OCI-LY1 (cell line): Measurements from ENCODE around the gene HIC1.

ENCODE experiments used
- EZH2 ChIP-seq: fragments of 200-600 bp; sonication (generic), shearing (Covaris generic); IDR thresholded peaks from 2 replicates; pipeline ENCODE4 v1.8.0; 2017; ENCODE audit warnings: borderline replicate concordance, mixed run types, mild to moderate bottlenecking, antibody characterized with exemption, low read length, moderate library complexity, mixed read lengths
- TF ChIP-seq, protein P1 (sequence below): fragments of 200-600 bp; sonication (generic), shearing (Covaris generic); IDR thresholded peaks from 2 replicates; pipeline ENCODE4 v1.5.1; 2017; ENCODE audit warnings: mild to moderate bottlenecking, antibody characterized with exemption, low read length, moderate library complexity, mixed read lengths

DNA sequence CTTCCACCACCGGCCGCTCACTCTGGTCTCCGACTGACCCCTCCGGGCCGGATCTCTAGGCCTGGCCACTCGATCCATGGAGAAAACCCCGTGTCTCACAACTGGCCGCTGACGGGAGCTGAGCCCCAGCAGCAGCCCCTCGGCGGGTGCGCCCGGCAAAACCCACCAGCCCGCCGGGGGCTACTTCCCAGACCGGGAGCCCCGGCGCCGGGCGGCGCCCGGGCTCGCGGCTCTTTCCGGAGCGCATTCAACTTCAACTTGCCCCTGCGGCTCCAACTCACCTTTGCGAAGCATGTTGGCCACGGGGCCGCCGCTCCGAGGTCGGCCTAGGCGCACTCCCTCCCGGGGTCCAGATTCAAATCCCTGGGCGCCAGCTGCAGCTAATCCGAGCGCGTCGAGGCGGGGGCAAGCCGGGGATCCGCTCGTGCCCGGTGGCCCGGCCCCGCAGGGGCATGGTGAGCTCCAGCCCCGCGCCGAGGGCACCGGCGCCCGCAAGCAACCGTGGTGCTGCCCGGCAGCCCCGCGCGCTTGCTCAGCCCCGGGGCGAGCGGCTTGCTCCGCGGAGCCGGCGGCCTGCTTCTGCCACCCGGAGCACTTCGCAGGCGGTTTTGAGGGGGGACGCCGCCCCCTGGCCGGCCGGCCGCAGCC is 30.2 kb upstream of the HIC1 start:
- TF ChIP-seq, protein P1, sequence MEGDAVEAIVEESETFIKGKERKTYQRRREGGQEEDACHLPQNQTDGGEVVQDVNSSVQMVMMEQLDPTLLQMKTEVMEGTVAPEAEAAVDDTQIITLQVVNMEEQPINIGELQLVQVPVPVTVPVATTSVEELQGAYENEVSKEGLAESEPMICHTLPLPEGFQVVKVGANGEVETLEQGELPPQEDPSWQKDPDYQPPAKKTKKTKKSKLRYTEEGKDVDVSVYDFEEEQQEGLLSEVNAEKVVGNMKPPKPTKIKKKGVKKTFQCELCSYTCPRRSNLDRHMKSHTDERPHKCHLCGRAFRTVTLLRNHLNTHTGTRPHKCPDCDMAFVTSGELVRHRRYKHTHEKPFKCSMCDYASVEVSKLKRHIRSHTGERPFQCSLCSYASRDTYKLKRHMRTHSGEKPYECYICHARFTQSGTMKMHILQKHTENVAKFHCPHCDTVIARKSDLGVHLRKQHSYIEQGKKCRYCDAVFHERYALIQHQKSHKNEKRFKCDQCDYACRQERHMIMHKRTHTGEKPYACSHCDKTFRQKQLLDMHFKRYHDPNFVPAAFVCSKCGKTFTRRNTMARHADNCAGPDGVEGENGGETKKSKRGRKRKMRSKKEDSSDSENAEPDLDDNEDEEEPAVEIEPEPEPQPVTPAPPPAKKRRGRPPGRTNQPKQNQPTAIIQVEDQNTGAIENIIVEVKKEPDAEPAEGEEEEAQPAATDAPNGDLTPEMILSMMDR, result no peak
- no peak for TF ChIP-seq EZH2
